ENCODE data around the gene ZCCHC24.

The ZCCHC24 gene

GRCh38 chr10:79488870-79489269 lies 43.4 kb upstream of the ZCCHC24 start:
- no peak for TF ChIP-seq EZH2 (IDR thresholded peaks at IDR 0.05; ENCODE audit: borderline replicate concordance, low read length)
- no peak for TF ChIP-seq CTCF (IDR thresholded peaks at IDR 0.05; ENCODE audit: low read length)
- no peaks in the 10 kb centered on the region for H3K36me3 ChIP-seq (ENCODE audit: insufficient read depth, low read length)
- no peak overlapping the region for H3K27ac ChIP-seq (ENCODE audit: low read depth, low read length, poor library complexity, severe bottlenecking)
- 0 out of 2 replicates have a peak, but pooled peaks cover 4% of the 10 kb centered on the region for H3K27me3 ChIP-seq (ENCODE audit: insufficient read depth, low read length)
- no peak overlapping the region for H2AFZ ChIP-seq (ENCODE audit: low read length)
- no peaks in the 10 kb centered on the region for H3K9me3 ChIP-seq (ENCODE audit: low read length)
- no peaks in the 10 kb centered on the region for H3F3A ChIP-seq (ENCODE audit: insufficient read depth, low read length)
- no peak overlapping the region for H3K9ac ChIP-seq (ENCODE audit: low read length)
- no peaks in the 10 kb centered on the region for H3K79me2 ChIP-seq (ENCODE audit: insufficient read depth, low read length)
- no peaks in the 10 kb centered on the region for H3K4me1 ChIP-seq (ENCODE audit: insufficient read depth, low read length, severe bottlenecking)
- no peak overlapping the region for H3K4me2 ChIP-seq (ENCODE audit: low read length)
- H4K20me1 ChIP-seq (ENCODE audit: insufficient read depth, low read length) = no peaks in the 10 kb centered on the region
- H3K4me3 ChIP-seq (ENCODE audit: low read depth, low read length, poor library complexity, severe bottlenecking) = no peak overlapping the region
- no peaks in the 10 kb centered on the region for H3K9me2 ChIP-seq (ENCODE audit: low read depth, low read length)

GRCh38 chr10:79488336-79488735 lies 42.9 kb upstream of the ZCCHC24 start:
- Histone ChIP-seq H3K9me2 (ENCODE audit: low read depth, low read length) (no peaks in the 10 kb centered on the region), H3K27ac (ENCODE audit: low read depth, low read length, poor library complexity, severe bottlenecking) (no peak overlapping the region), H3K9me3 (ENCODE audit: low read length) (no peaks in the 10 kb centered on the region), H3F3A (ENCODE audit: insufficient read depth, low read length) (no peaks in the 10 kb centered on the region), H3K36me3 (ENCODE audit: insufficient read depth, low read length) (no peaks in the 10 kb centered on the region), H3K79me2 (ENCODE audit: insufficient read depth, low read length) (no peaks in the 10 kb centered on the region), H3K27me3 (ENCODE audit: insufficient read depth, low read length) (0 out of 2 replicates have a peak, but pooled peaks cover 4% of the 10 kb centered on the region), H3K9ac (ENCODE audit: low read length) (no peak overlapping the region), H3K4me1 (ENCODE audit: insufficient read depth, low read length, severe bottlenecking) (no peaks in the 10 kb centered on the region), H3K4me2 (ENCODE audit: low read length) (no peak overlapping the region), H3K4me3 (ENCODE audit: low read depth, low read length, poor library complexity, severe bottlenecking) (no peak overlapping the region), H2AFZ (ENCODE audit: low read length) (no peak overlapping the region), H4K20me1 (ENCODE audit: insufficient read depth, low read length) (no peaks in the 10 kb centered on the region)
- TF ChIP-seq CTCF (IDR thresholded peaks at IDR 0.05; ENCODE audit: low read length) (no peak), EZH2 (IDR thresholded peaks at IDR 0.05; ENCODE audit: borderline replicate concordance, low read length) (no peak)

- H3K79me2 ChIP-seq (ENCODE audit: insufficient read depth, low read length) = no peaks in the 10 kb centered on the region
- H3K27me3 ChIP-seq (ENCODE audit: insufficient read depth, low read length) = 0 out of 2 replicates have a peak, but pooled peaks cover 4% of the 10 kb centered on the region
- no peaks in the 10 kb centered on the region for H3K9me3 ChIP-seq (ENCODE audit: low read length)
- H4K20me1 ChIP-seq (ENCODE audit: insufficient read depth, low read length) = no peaks in the 10 kb centered on the region
- no peak overlapping the region for H3K4me3 ChIP-seq (ENCODE audit: low read depth, low read length, poor library complexity, severe bottlenecking)
- H3K4me1 ChIP-seq (ENCODE audit: insufficient read depth, low read length, severe bottlenecking) = no peaks in the 10 kb centered on the region
- no peak overlapping the region for H2AFZ ChIP-seq (ENCODE audit: low read length)
- TF ChIP-seq CTCF (IDR thresholded peaks at IDR 0.05; ENCODE audit: low read length) (peak; percentile 64), EZH2 (IDR thresholded peaks at IDR 0.05; ENCODE audit: borderline replicate concordance, low read length) (no peak)
- H3K4me2 ChIP-seq (ENCODE audit: low read length) = no peak overlapping the region
- no peak overlapping the region for H3K27ac ChIP-seq (ENCODE audit: low read depth, low read length, poor library complexity, severe bottlenecking)
- H3K9me2 ChIP-seq (ENCODE audit: low read depth, low read length) = no peaks in the 10 kb centered on the region
- H3F3A ChIP-seq (ENCODE audit: insufficient read depth, low read length) = no peaks in the 10 kb centered on the region
- no peak overlapping the region for H3K9ac ChIP-seq (ENCODE audit: low read length)
- H3K36me3 ChIP-seq (ENCODE audit: insufficient read depth, low read length) = no peaks in the 10 kb centered on the region
Measured at GRCh38 chr10:79487296-79488194, 42.1 kb upstream of the ZCCHC24 start.
